Adrenal gland (tissue), 5 donors: ENCODE results near the gene DGKE.

ENCODE experiments used
- CTCF ChIP-seq, 6 experiments: fragments of 450-650 bp in 4 of 6; fragments of 200-600 bp in 2 of 6; sonication (generic) in 1 of 6; IDR thresholded peaks; 1 replicate in 5 of 6; 2 replicates in 1 of 6; pipeline versions ENCODE4 v1.5.1 to v1.8.0; 2016 to 2021; ENCODE audit warnings: antibody characterized with exemption in 6 of 6, mild to moderate bottlenecking in 2 of 6, moderate library complexity in 1 of 6
- POLR2A ChIP-seq, 2 donors: fragments of 450-650 bp; IDR thresholded peaks; one replicate each; pipeline ENCODE4 v1.6.1; 2017; ENCODE audit warnings: antibody characterized with exemption in 2 of 2, mild to moderate bottlenecking in 2 of 2, moderate library complexity in 1 of 2
- donor health status: DM: no; HTN: no; CAD: no.

GRCh38 chr17:56849131-56849530 lies 15.2 kb downstream of the DGKE start:
- no peak for TF ChIP-seq CTCF (IDR thresholded peaks at IDR 0.05)
- no peak for TF ChIP-seq POLR2A (IDR thresholded peaks at IDR 0.05)
